ENCODE data around the gene BTBD9. TPM values are rescaled to one million over a fixed set of nuclear protein-coding genes. Genes with fewer than 3 reads are reported as not detected.

The BTBD9 gene
- total RNA-seq, 1 experiment from 2014 or later = 12.5 TPM

DNA sequence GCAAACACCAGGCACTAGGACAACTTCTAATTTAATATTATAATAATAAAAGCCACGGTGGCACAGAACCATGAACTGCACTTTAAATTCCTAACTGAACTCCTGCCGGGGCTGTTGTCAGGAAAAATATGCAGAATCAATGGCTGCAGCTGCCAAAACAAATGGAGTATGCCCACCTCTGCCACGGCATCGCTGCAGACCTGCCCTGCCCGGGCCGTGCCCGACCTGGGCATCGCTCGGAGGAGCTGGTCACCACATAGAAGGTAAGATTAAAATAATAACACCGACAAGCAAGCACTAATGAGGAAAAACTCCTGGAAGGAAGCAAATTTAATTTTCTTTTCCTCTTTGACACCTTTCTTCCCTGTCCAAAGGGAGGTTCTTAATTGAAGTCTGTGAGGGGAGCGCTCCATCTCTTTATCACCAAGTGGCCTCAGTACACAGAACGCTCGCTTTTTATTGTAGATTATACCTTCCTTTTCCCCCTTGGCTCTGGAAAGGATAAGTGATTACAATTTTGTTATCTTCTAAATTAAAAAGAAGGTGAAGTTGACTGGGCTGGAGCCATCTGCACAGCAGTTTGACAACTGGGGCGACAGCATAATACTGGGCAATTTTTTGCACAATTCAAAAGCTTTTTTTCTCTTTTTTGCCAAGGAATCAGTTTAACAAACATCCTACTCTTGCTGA lies 468.9 kb downstream of the BTBD9 start:
- ChIA-PET CTCF (interaction anchor here (1.9 kb wide), 1 partner anchor 323 kb away, joined by 5 read pairs; no protein-coding TSS in a partner anchor), POLR2A (interaction anchor here (0.6 kb wide), 1 partner anchor 743 kb away, joined by 3 read pairs; no protein-coding TSS in a partner anchor)
- no peak overlapping the region for H3K4me3 Mint-ChIP-seq (ENCODE audit: unreplicated experiment)
- BruUV-seq (replicated peaks) = no TSS peak
- H3K9me3 Mint-ChIP-seq (ENCODE audit: unreplicated experiment) = no peaks in the 10 kb centered on the region
- peaks cover 17% of the 10 kb centered on the region for H3K36me3 Mint-ChIP-seq (ENCODE audit: insufficient read depth, unreplicated experiment)
- H3K4me1 Mint-ChIP-seq (ENCODE audit: insufficient read depth, unreplicated experiment) = no peaks in the 10 kb centered on the region
- H3K27ac Mint-ChIP-seq (ENCODE audit: low read depth, unreplicated experiment) = no peak overlapping the region
- intact Hi-C loops (cut with micrococcal nuclease) = no loop called here
- TF ChIP-seq, protein P1, sequence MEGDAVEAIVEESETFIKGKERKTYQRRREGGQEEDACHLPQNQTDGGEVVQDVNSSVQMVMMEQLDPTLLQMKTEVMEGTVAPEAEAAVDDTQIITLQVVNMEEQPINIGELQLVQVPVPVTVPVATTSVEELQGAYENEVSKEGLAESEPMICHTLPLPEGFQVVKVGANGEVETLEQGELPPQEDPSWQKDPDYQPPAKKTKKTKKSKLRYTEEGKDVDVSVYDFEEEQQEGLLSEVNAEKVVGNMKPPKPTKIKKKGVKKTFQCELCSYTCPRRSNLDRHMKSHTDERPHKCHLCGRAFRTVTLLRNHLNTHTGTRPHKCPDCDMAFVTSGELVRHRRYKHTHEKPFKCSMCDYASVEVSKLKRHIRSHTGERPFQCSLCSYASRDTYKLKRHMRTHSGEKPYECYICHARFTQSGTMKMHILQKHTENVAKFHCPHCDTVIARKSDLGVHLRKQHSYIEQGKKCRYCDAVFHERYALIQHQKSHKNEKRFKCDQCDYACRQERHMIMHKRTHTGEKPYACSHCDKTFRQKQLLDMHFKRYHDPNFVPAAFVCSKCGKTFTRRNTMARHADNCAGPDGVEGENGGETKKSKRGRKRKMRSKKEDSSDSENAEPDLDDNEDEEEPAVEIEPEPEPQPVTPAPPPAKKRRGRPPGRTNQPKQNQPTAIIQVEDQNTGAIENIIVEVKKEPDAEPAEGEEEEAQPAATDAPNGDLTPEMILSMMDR (IDR thresholded peaks at IDR 0.05; ENCODE audit: unreplicated experiment) = no peak
- no peak for DNase-seq (ENCODE audit: unreplicated experiment)
- H3K27me3 Mint-ChIP-seq (ENCODE audit: insufficient read depth, unreplicated experiment) = no peaks in the 10 kb centered on the region

DNA sequence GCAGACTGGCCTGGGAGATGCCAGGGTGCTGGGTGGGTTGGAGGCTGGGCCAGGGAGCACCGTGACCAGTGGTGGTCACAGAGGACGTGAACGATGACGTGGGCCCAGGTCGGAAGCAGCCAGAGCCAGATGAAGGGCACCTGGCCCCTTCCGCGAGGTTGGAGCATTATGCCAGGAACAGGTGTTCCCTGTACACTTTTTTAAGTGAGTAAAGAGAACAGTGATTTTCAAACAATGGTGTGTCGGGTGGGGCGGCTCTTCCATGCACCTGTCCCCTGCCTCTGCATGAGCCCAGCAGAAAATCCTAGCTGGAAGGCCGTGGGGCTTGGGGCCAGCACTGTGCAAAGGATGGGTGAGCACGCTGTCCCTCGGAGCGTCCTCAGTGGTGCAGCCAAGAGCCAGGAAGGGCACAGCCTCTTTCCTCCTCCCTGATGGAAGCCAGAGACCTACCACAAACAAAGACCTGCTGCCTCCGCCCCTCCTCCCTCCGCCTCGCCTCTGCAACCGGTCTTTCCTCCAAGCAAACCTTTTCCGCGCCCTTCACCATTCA lies 469.7 kb downstream of the BTBD9 start:
- no peak overlapping the region for H3K27ac Mint-ChIP-seq (ENCODE audit: low read depth, unreplicated experiment)

DNA sequence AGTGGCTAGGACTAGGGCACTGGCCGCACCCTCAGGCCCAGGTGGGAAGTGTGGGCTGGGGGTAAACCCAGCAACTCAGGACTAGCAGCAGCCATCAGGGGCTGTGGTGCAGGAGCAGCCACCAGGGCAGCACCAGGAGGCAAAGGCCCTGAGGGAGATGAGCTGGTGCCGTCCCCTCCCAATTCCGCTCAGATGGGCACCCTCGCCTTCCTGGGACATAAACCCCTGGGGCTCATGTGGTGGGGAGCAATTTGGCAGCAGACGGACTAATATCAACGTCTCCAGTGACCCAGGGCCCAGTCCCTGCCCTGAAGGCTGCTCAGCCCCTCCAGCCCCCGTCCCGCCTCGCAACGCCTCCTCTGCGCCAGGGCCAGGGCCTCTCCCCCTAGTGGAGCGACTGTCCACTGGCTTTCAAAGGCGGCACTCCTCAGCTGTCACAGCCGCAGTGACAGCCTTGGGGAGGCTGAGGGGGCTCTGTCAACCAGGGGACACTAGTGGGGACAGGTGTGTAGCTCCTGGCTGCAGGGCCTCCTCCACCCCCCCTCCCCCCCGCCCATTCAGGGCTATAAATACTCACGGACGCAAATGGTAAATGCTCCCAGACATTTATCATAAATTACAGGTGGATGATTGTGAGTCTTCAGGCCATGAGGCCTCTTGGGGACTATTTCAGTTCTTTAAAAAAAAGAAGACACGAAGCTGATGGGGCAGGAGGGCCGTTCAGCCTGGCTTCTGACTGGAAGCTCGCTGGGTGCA lies 470.3 kb downstream of the BTBD9 start:
- no peaks in the 10 kb centered on the region for H3K4me1 Mint-ChIP-seq (ENCODE audit: insufficient read depth, unreplicated experiment)
- intact Hi-C loops (cut with micrococcal nuclease) = no loop called here
- BruUV-seq (replicated peaks) = no TSS peak
- H3K36me3 Mint-ChIP-seq (ENCODE audit: insufficient read depth, unreplicated experiment) = peaks cover 13% of the 10 kb centered on the region
- DNase-seq (ENCODE audit: unreplicated experiment) = no peak
- ChIA-PET CTCF (interaction anchor here (0.6 kb wide), 1 partner anchor 277 kb away, joined by 3 read pairs; no protein-coding TSS in a partner anchor), POLR2A (no interaction called here)
- H3K27me3 Mint-ChIP-seq (ENCODE audit: insufficient read depth, unreplicated experiment) = no peaks in the 10 kb centered on the region
- no peaks in the 10 kb centered on the region for H3K9me3 Mint-ChIP-seq (ENCODE audit: unreplicated experiment)
- no peak overlapping the region for H3K27ac Mint-ChIP-seq (ENCODE audit: low read depth, unreplicated experiment)
- TF ChIP-seq, protein P1 (IDR thresholded peaks at IDR 0.05; ENCODE audit: unreplicated experiment) = no peak
- H3K4me3 Mint-ChIP-seq (ENCODE audit: unreplicated experiment) = no peak overlapping the region

More for the DNA sequence above, 469.7 kb downstream of the BTBD9 start:
- BruUV-seq (replicated peaks) = no TSS peak
- DNase-seq (ENCODE audit: unreplicated experiment) = no peak
- TF ChIP-seq, protein P1 (IDR thresholded peaks at IDR 0.05; ENCODE audit: unreplicated experiment) = no peak
- H3K36me3 Mint-ChIP-seq (ENCODE audit: insufficient read depth, unreplicated experiment) = peaks cover 17% of the 10 kb centered on the region
- H3K4me1 Mint-ChIP-seq (ENCODE audit: insufficient read depth, unreplicated experiment) = no peaks in the 10 kb centered on the region
- ChIA-PET CTCF (no interaction called here), POLR2A (interaction anchor here (0.6 kb wide), 1 partner anchor 742 kb away, joined by 3 read pairs; no protein-coding TSS in a partner anchor)
- H3K9me3 Mint-ChIP-seq (ENCODE audit: unreplicated experiment) = no peaks in the 10 kb centered on the region
- no peak overlapping the region for H3K4me3 Mint-ChIP-seq (ENCODE audit: unreplicated experiment)
- no peaks in the 10 kb centered on the region for H3K27me3 Mint-ChIP-seq (ENCODE audit: insufficient read depth, unreplicated experiment)
- intact Hi-C loops (cut with micrococcal nuclease) = no loop called here

DNA sequence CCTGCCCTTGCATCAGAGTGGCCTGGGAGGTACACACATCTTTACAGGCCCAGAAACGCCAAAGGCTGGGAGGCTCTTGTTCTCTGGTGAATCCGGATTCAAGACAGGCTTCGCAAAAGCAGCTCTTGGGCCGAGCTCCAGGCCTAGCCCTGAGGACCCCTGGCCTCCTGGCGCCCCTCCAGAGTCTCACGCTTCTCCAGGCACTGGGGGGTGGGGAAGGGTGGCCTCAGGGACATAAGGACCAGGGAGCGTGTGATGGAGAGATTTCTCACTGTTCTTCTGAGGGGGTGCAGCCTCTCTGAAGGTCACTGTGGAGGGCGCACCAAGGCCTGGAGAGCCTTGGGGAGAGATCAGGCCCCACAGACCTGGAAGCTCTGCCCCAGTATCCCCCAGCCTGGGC lies 471.0 kb downstream of the BTBD9 start:
- CTCF ChIA-PET = interaction anchor here (0.6 kb wide), 1 partner anchor 278 kb away, joined by 3 read pairs; no protein-coding TSS in a partner anchor
- DNase-seq (ENCODE audit: unreplicated experiment) = no peak
- H3K27ac Mint-ChIP-seq (ENCODE audit: low read depth, unreplicated experiment) = no peak overlapping the region
- peaks cover 7% of the 10 kb centered on the region for H3K36me3 Mint-ChIP-seq (ENCODE audit: insufficient read depth, unreplicated experiment)
- POLR2A ChIA-PET = no interaction called here
- H3K4me3 Mint-ChIP-seq (ENCODE audit: unreplicated experiment) = no peak overlapping the region
- intact Hi-C loops (cut with micrococcal nuclease) = no loop called here
- H3K9me3 Mint-ChIP-seq (ENCODE audit: unreplicated experiment) = no peaks in the 10 kb centered on the region
- H3K27me3 Mint-ChIP-seq (ENCODE audit: insufficient read depth, unreplicated experiment) = no peaks in the 10 kb centered on the region
- no peaks in the 10 kb centered on the region for H3K4me1 Mint-ChIP-seq (ENCODE audit: insufficient read depth, unreplicated experiment)
- TF ChIP-seq, protein P1 (IDR thresholded peaks at IDR 0.05; ENCODE audit: unreplicated experiment) = no peak
- no TSS peak for BruUV-seq (replicated peaks)
